NCI-H2227 (cell line): ENCODE data around the gene TREML1.
"Not testable (repeated sequence)": the region's sequence is repeated elsewhere in the genome, so short reads cannot be mapped to it uniquely, and the experiment has no call there.

Source experiments
- DNase-seq: peaks from one replicate; lab custom pipeline; 2025; ENCODE audit not compliant: unreplicated experiment; lab: John Stamatoyannopoulos, UW

TREML1 gene, protein sequence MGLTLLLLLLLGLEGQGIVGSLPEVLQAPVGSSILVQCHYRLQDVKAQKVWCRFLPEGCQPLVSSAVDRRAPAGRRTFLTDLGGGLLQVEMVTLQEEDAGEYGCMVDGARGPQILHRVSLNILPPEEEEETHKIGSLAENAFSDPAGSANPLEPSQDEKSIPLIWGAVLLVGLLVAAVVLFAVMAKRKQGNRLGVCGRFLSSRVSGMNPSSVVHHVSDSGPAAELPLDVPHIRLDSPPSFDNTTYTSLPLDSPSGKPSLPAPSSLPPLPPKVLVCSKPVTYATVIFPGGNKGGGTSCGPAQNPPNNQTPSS

GRCh38 chr6:41153992-41154625, at the start of gene TREML1:
Gene TREML1 (minus strand): TSS chr6:41154347. CDS start chr6:41154288, 59 bp downstream.
- DNase-seq: no peak

DNA sequence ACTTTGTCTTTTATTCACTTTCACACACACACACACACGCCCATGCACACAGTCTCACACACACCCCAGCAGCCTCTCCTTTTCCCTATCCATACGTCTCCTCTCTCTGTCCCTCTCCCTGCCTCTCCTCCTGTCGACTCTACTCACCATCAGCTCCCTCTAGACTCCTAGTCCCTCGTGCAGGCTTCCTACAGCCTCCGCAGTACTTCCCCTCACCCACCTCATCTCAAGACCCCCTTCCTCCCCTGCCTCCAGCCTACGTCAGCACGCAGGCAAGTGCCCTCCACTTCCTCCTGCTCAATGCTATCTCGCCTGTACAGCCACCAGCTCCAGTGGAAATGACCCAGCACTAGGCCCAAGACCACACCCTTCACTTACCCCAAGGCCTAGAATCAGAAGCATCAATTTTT, 47.6 kb upstream of the TREML1 start:
- no peak for DNase-seq

GRCh38 chr6:41200901-41201763, 47.0 kb upstream of the TREML1 start, which contains the start of gene TREML2:
Gene TREML2 (minus strand): TSS chr6:41201149. CDS start chr6:41201008, 141 bp downstream.
- no peak for DNase-seq

DNA sequence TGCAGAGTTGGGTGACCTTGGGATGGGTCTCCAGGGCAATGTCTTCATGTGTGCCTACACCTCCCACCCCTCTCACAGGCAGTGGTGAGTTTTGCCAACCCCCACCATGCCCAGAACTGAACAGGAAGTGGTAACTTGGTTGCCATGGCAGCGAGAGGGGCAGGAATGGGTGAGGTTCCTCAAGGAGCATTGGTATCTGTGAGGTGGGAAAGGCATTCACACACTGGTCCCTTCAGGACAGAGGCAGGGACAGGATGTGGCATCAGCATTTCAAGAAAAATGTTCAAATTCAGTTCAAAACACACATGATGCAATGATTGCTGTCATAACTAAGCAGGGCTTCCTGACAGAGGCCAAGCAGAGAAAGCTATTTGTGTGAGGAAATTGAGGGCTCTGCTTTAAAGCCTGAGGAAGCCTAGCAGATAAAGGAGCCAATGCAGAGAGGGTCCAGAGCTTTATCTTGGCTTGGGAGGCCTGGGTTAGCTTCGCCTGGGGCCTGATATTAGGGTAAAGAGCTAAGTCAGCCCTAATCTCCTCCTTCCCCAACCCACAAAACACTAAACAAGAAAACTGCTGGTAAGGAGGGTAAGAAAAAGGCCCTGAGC, 46.3 kb upstream of the TREML1 start:
- DNase-seq: no peak

- DNase-seq: no peak
Observed at GRCh38 chr6:41199552-41200246, 45.6 kb upstream of the TREML1 start.

DNA sequence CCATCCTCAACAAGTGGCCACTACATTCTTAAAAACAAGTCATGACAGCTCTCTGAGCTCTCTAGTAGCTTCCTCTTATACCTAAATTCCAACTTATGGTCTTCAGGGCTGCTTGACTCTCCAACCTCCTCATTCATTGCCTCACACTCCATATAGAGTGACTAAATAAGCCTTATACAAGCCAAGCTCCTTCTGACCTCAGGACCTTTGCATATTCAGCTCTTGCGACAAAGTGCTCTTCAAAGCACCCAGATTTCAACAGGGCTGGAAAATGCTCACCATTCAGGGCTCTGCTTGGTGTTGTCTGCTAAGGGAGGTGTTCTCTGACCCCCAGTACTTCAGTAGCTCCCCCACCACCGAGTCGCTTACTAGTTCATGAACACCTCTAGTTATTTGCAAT, 43.1 kb upstream of the TREML1 start:
- DNase-seq: no peak

GRCh38 chr6:41194386-41194785, 40.2 kb upstream of the TREML1 start:
- no peak for DNase-seq

DNA sequence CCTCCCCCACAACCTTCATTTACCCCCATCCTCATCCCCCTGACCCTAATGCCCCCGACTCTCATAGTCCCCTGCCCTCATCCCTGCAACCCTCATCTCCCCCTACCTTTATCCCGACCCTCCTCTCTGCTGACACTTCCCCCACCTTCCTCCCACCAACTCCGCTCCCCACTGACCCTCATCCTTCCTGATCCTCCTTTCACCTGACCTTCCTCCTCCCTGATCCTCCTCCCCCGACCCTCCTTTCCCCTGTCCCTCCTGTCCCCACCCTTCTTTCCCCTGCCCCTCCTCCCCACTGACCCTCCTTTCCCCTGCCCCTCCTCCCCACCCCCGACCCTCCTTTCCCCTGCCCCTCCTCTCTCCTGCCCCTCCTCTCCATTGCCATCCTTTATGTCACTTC, 39.7 kb upstream of the TREML1 start:
- DNase-seq: no peak

DNA sequence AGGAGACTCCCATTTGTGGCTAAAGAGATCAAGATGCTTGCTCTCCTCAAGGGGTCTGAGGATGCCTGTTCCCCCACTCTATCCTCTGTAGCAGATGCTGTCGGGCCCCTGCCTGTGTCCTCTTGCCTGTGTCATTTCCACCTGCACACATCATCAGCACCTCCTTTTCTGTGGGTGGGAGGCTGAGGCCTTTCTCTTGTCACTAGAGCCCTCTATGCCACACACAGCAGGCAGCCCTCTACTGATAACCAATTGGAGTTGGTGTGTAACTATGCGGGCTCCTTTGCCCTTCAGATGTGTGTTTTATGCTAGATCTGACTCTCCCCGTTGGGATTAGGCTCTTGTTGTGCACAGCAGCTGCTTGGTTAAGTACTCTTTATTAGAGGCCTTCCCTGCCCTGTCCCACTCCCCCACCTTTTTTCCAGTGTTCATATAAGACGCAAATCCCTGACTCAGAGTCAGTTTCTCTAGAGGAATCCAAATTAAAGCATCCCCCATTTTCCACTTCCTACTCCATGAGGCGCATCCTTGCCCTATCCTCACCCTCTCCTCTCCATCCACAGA, 39.1 kb upstream of the TREML1 start:
- no peak for DNase-seq

- DNase-seq: no peak
Observed at GRCh38 chr6:41191569-41191968, 37.4 kb upstream of the TREML1 start.

- DNase-seq: no peak
Observed at GRCh38 chr6:41190791-41191190, 36.6 kb upstream of the TREML1 start.

- DNase-seq: no peak
Observed at GRCh38 chr6:41189967-41190366, 35.8 kb upstream of the TREML1 start.

- not testable (repeated sequence) for DNase-seq
Observed at GRCh38 chr6:41189046-41189445, 34.9 kb upstream of the TREML1 start.

DNA sequence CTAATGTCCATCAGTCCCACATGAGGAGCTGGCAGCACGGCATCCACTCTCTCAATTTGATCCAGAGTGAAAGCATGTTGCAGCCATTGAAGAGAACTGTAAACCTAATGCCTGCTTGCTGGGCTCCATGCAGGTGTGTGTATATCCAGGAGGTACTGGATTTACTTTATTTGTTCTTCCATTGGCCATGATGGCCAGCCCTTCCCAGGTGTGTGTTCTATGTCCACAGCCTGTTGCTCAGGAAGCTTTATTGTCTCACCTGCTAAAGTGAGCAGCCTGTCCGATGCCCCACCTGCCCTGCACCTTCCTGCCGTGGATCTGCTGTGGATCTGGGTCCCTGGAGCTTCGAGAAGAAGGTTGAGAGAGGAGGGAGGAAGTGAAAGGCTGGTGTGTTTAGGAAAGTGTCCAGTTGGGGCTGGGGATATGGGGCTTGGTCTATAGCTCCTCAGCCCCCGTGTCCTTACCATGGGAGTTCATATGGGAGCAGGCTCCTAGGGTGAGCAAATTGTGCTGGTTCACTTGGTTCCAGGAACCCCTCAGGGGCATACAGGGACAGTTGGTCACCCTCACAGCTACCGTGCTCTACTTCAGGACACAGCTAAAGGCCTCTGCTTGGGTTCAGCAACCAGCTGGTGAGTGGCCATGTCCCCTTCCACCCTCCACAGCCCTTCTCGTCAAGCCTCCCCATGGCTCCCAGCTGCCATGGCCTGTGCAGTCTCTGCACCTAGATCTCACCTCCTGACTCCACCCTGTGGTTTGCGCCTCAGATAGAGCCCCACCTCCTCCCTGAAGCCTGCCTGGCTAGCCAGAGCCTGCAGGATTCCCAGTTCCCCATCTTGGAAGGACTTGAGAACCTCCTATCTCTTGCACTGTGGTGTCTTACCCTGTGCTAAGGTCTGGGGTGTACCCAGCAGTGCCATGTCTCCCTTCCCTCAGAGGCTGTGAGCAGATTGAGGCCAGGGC, 34.1 kb upstream of the TREML1 start:
- DNase-seq: no peak

DNA sequence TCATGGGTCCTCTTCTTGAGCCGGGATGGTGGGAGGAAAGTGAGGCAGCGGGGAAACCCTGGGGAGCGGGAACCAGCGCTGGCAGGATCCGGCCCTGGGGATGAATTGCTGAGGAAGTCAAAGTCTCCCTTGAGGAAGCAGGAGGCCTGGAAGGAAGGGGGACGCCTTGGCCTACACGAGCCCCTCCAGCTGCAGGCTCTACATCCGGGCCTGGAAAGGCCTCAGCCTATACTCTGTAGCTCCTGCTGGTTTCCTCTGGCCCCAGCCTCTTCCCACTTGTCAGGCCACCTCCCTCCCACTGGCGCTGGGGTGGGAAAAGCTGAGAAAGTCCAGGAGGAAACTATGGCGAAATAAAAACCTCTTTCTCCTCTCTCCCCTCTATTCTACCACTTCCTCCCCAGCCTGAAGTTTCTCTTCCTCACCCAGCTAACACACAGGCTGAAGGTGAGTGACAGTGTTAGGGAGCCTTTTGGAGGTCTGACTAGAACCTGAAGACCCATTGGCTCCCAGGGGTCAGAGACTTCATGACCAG, 31.9 kb upstream of the TREML1 start:
- no peak for DNase-seq

GRCh38 chr6:41184761-41185160, 30.6 kb upstream of the TREML1 start:
- DNase-seq: no peak

GRCh38 chr6:41182069-41183034, 28.2 kb upstream of the TREML1 start:
- peak; percentile 6 for DNase-seq

GRCh38 chr6:41181566-41181965, 27.4 kb upstream of the TREML1 start:
- no peak for DNase-seq
